SJSA1 (cell line): ENCODE data around the gene ODF2L. TPM values are rescaled to one million over a fixed set of nuclear protein-coding genes. Genes with fewer than 3 reads are reported as not detected.

Source experiments
- DNase-seq, 2 experiments: peaks; one replicate each; pipeline ENCODE4 v3.0.0-alpha.2; 2015 to 2020; ENCODE audit warnings: low spot score in 2 of 2, low read depth in 1 of 2
- H3K27ac ChIP-seq: fragments of 250-450 bp; sonication (Bioruptor Pico); 2 replicates; pipeline ENCODE4 v1.5.1; 2020; ENCODE audit warnings: mild to moderate bottlenecking, moderate library complexity
- H3K27me3 ChIP-seq: fragments of 250-450 bp; sonication (Bioruptor Pico); replicated peaks from 2 replicates; pipeline ENCODE4 v1.5.1; 2020; ENCODE audit warnings: mild to moderate bottlenecking, moderate library complexity
- H3K36me3 ChIP-seq: fragments of 250-450 bp; sonication (Bioruptor Pico); 2 replicates; pipeline ENCODE4 v1.5.1; 2020; ENCODE audit warnings: mild to moderate bottlenecking
- H3K4me1 ChIP-seq: fragments of 250-450 bp; sonication (Bioruptor Pico); replicated peaks from 2 replicates; pipeline ENCODE4 v1.6.1; 2021; ENCODE audit warnings: mild to moderate bottlenecking
- H3K4me3 ChIP-seq: fragments of 250-450 bp; sonication (Bioruptor Pico); 2 replicates; pipeline ENCODE4 v1.5.1; 2020; ENCODE audit warnings: mild to moderate bottlenecking
- H3K9me3 ChIP-seq: fragments of 250-450 bp; sonication (Bioruptor Pico); replicated peaks from 2 replicates; pipeline ENCODE4 v1.5.1; 2020; ENCODE audit warnings: mild to moderate bottlenecking
- total RNA-seq: library from RNA; depleted of rRNA; stranded (reverse); fragments of >200 nt; shearing (Covaris generic); gene quantifications from 2 replicates; pipeline ENCODE4 v1.2.3, GENCODE V29; 2014; rRNA removed

The ODF2L gene, protein sequence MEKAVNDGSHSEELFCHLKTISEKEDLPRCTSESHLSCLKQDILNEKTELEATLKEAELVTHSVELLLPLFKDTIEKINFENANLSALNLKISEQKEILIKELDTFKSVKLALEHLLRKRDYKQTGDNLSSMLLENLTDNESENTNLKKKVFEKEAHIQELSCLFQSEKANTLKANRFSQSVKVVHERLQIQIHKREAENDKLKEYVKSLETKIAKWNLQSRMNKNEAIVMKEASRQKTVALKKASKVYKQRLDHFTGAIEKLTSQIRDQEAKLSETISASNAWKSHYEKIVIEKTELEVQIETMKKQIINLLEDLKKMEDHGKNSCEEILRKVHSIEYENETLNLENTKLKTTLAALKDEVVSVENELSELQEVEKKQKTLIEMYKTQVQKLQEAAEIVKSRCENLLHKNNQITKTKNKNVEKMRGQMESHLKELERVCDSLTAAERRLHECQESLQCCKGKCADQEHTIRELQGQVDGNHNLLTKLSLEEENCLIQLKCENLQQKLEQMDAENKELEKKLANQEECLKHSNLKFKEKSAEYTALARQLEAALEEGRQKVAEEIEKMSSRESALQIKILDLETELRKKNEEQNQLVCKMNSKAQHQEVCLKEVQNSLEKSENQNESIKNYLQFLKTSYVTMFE
- total RNA-seq = 13.8 and 17.0 TPM in 2 replicates

DNA sequence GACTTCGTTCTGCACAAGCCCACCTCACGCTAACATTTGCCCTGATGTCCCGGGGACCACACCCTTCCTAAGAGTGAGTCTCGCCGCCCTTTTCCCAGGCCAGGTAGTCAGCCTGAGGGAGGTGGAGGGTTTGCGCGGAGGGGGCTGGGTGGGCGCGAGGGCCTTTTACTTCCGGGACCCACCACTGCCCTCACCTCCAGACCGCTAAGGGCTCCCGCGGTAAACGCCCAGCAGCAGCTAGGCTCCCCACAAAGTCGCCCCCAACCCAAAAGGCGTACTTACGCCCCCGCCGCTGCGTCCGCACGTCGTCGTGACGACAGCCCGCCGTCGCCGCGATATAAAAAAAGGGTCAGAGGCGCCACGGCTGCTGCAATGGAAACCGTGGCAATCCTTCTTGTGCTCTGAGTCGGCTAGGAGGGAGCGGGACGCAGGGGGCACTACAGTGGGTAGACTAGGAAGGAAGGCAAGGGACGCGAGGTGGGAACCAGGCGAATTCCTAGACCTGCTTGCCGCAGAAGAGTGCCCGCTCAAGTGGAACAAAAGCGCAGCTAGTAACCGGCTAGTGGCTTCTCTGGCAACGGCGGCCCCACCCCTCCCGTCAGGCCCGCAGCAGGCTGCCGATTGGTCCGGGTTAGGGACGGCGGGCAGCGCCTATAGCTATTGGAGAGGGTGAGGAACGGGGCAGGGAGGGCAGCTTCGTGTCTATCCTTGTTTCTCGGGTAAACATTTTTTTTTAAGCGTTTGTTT, at the start of gene ODF2L:
TSS of gene ODF2L (minus strand) at position 573 of the 747 bp plus-strand sequence. CDS start 9,296 bp downstream, outside the sequence.
- no peaks in the 10 kb centered on the region for H3K9me3 ChIP-seq
- peaks cover 5% of the 10 kb centered on the region; the same call in 1 of the 2 replicates for H3K4me1 ChIP-seq
- peak within 1 kb of the TSS; percentile 33 for H3K27ac ChIP-seq
- peak within 1 kb of the TSS; percentile 67 for H3K4me3 ChIP-seq
- no peaks in the 10 kb centered on the region for H3K36me3 ChIP-seq
- DNase-seq = peak; percentile 80 to 86
- H3K27me3 ChIP-seq = 0 out of 2 replicates have a peak, but pooled peaks cover 4% of the 10 kb centered on the region

DNA sequence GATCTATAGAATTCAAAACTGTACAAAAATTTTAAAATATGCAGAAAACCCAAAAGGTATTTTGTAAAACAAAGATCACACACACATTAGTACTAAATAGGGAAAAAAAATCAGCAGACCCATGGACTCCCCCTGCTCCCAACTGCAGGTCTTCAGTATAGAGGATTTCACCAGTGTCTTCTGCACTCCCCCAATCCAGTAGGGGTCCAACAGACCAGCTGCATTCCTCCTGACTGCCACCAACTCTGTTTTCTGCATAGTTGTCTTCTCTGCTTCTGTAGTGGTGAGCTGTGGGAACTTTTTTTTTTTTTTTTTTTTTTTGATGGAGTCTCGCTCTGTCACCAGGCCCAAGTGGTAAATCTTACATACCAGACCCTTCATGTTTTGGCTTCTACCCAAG, 49.8 kb upstream of the ODF2L start:
- Histone ChIP-seq H3K27me3 (no peaks in the 10 kb centered on the region), H3K9me3 (no peaks in the 10 kb centered on the region), H3K4me1 (no peaks in the 10 kb centered on the region), H3K4me3 (no peak overlapping the region), H3K36me3 (no peaks in the 10 kb centered on the region), H3K27ac (no peak overlapping the region)
- DNase-seq = no peak

DNA sequence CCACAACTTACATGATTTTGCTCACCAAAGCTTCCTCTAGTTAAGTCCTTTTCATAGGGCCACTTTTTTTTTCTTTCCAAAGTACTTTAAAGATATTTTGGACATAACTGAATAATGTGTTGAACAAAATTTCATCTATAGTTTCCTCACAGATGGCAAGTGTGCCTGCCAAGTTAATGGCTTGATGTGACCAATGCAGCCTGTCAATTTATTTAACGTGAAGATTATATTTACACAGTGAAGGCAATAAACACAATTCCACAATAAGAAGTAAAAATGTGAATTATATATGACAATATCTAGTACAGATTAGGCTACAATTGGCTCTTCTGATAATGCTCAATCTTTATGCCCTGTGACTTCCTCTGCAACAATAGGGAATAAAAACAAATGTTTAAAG, 45.9 kb upstream of the ODF2L start:
- H3K36me3 ChIP-seq = no peaks in the 10 kb centered on the region
- no peak for DNase-seq
- no peaks in the 10 kb centered on the region for H3K9me3 ChIP-seq

DNA sequence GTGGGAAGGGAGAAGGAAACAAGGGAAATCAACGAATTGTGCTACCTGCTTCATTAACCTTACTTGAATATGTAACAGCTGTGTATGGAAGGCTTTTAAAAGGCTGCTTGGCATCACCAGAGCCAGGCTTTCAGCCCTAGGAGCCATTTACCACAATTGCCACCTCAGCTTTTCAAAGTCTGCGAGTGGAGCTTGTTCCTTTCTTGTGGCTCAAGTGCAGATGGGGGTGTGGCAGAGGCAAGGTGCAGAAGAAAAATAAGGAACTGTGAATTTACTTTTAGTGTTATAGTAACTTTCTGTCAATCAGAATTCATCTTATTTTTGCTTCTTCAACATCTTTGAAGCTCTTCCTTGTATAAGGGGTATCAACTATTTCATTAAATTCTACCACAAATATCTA, 45.5 kb upstream of the ODF2L start:
- Histone ChIP-seq H3K27ac (no peak overlapping the region), H3K27me3 (peaks cover 8% of the 10 kb centered on the region; the same call in 1 of the 2 replicates)

More for the DNA sequence above, 45.9 kb upstream of the ODF2L start:
- Histone ChIP-seq H3K4me1 (no peaks in the 10 kb centered on the region), H3K27me3 (peaks cover 8% of the 10 kb centered on the region; the same call in 1 of the 2 replicates), H3K4me3 (no peak overlapping the region), H3K27ac (no peak overlapping the region)

DNA sequence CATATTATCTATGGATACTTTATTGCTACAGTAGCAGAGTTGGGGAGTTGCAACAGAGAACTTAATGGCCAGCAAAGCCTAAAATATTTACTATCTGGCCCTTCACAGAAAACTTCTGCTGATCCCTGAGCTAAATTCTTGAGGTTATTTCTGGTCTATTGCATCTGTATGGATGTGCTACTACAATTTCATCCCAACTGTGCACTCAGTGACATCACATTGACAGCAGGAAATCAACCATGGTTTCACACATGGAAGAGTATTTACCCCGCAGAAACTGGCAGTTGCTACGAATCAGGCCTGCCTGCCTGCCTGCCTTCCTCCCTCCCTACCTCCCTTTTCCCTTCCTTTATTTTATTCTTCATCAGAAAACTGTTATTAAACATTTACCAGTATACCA, 39.9 kb upstream of the ODF2L start:
- Histone ChIP-seq H3K27me3 (peaks cover 8% of the 10 kb centered on the region; the same call in 1 of the 2 replicates), H3K36me3 (no peaks in the 10 kb centered on the region), H3K9me3 (no peaks in the 10 kb centered on the region), H3K4me1 (no peaks in the 10 kb centered on the region), H3K4me3 (no peak overlapping the region), H3K27ac (no peak overlapping the region)
- DNase-seq = no peak

More for the DNA sequence above, 45.5 kb upstream of the ODF2L start:
- DNase-seq = no peak
- Histone ChIP-seq H3K4me3 (no peak overlapping the region), H3K9me3 (no peaks in the 10 kb centered on the region), H3K4me1 (no peaks in the 10 kb centered on the region), H3K36me3 (no peaks in the 10 kb centered on the region)

DNA sequence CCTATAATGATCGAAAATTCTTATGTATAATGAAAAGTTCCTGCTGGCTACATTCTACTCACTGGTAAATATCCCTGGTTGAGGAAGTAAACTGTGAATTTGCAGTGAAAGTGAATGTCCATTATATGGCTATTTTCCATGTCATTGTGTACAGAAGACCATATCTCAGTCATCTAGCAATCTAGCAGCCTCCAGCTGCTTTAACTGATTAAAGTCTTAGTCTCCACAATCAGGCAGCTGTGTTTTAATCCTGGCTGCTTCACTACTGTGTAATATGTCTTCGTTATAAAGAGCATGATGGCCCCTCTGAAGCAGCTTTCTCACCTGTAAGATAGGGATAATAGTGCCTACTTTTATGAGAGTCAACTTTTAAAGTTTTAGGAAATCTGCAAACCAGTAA, 39.2 kb upstream of the ODF2L start:
- Histone ChIP-seq H3K4me1 (peaks cover under 1% of the 10 kb centered on the region), H3K36me3 (no peaks in the 10 kb centered on the region)
- DNase-seq = no peak

DNA sequence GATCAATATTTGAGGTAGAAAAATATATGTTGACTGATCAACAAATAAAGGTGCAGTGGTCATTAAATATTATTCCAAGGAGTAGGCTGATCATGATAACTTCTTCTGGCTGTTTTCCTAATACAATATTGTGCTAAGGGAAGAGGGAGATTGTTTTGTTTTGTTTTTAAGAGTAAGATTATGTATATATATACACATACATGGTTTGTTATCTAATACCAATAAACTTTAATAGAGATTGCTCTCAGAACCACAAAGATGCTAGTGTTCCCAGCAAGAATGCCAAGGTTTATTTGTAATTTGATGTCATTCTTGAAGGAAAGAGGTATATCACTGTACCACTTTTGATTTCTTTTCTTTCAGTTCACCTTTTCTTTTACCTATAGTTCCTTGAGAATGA, 37.9 kb upstream of the ODF2L start:
- Histone ChIP-seq H3K4me1 (peaks cover 9% of the 10 kb centered on the region), H3K27ac (no peak overlapping the region), H3K36me3 (no peaks in the 10 kb centered on the region), H3K9me3 (no peaks in the 10 kb centered on the region), H3K4me3 (no peak overlapping the region), H3K27me3 (peaks cover 4% of the 10 kb centered on the region; the same call in 1 of the 2 replicates)
- no peak for DNase-seq

More for the DNA sequence above, 39.2 kb upstream of the ODF2L start:
- no peak overlapping the region for H3K27ac ChIP-seq
- H3K27me3 ChIP-seq = peaks cover 8% of the 10 kb centered on the region; the same call in 1 of the 2 replicates
- H3K9me3 ChIP-seq = no peaks in the 10 kb centered on the region
- no peak overlapping the region for H3K4me3 ChIP-seq

DNA sequence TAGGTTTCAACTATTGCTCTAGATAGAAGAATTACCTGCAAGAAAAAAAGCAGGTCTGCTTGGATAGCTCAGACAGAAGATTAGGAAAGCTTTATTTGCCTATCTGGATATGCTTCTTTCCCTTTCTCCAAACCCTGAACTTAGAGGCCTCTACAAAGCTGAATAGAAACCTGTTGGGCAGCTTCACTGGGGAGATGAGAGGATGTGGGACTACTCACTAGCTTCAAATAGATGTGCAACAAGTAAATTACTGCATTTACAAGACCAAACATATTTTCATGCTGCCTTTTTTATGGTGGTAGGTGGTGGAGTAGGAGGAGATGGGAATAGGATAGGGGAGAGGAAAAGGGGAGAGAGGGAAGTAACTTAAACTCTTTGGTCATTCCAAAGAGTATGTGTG, 34.3 kb upstream of the ODF2L start:
- no peaks in the 10 kb centered on the region for H3K9me3 ChIP-seq
- DNase-seq = no peak
- H3K27ac ChIP-seq = no peak overlapping the region; the same call in 1 of the 2 replicates
- H3K27me3 ChIP-seq = no peaks in the 10 kb centered on the region
- H3K36me3 ChIP-seq = no peaks in the 10 kb centered on the region
- peaks cover 9% of the 10 kb centered on the region for H3K4me1 ChIP-seq
- H3K4me3 ChIP-seq = no peak overlapping the region

DNA sequence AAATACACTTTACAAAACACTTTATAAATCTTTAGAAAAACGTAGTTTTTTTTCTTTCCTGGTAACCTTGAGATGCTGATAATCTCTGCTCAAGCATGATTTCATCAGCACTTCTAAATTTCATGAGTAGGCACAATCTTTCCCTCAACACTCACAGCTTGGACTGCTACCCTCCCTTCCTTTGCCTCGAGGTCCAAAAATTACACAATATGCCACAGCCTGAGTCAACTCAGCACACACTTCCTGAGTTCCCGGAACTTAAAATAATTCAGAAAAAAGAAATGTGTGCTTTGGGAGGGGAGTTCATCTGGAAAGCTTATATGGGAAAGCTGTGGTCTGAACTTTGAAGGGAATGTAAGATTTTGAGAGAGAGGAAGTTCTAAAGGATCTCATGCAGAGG, 33.7 kb upstream of the ODF2L start:
- Histone ChIP-seq H3K4me1 (peaks cover 9% of the 10 kb centered on the region), H3K27ac (no peak overlapping the region), H3K36me3 (no peaks in the 10 kb centered on the region), H3K4me3 (no peak overlapping the region), H3K9me3 (no peaks in the 10 kb centered on the region), H3K27me3 (no peaks in the 10 kb centered on the region)
- peak in 1 of 2 experiments; percentile 18 for DNase-seq

DNA sequence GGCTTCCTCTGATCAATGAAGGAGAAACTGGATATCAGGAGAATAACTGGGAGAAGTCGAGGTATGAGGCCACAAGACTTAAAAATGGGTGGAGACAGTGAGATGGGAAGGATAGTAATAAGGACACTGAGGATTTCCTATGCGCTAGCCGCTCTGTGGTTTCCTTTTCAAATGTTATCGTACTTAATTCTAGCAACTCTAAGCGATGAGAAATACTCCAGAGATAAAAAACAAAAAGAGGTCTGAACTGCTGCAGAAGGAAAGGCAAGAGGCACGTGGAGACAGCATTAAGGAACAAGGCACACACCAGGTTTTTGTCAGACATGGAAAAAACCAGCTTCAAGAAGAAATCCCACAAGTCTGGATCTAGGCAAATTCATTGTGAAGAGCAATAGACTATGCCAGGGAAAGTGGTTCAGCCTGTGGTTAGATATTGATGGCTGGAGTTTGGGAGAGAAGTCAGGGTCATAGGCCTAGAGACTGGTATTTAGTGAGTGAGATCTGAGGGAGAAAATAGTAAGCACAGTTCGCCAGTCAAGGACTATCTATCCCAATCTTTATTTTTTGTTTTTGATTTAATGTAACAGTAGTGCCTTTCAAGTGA, 33.1 kb upstream of the ODF2L start:
- no peak overlapping the region for H3K4me3 ChIP-seq

DNA sequence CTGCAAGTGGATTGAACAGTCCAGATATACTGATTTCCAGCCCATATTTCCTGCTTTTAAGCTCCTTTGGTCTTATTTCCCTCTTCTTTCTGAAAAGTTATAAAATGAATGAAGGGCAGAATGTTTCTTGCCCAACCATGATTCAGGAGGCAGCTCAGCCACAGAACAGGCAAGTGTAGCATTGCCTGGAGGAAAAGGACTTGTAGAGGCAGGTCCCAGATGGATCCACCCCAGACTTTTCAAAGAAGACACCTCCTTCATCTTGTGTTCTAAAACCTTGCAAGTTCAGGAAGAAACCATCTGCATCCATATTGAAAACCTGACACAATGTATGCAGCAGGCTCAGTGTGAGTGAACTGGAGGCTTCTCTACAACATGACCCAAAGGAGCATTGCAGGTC, 27.8 kb upstream of the ODF2L start, which contains the start of gene CLCA2:
TSS of gene CLCA2 (plus strand) at position 299 of the 400 bp plus-strand sequence. CDS start at position 376, 77 bp downstream.
- H3K9me3 ChIP-seq = no peaks in the 10 kb centered on the region
- no peaks in the 10 kb centered on the region for H3K27me3 ChIP-seq
- no peak for DNase-seq
- no peaks in the 10 kb centered on the region for H3K36me3 ChIP-seq
- H3K4me3 ChIP-seq = no peak within 1 kb of the TSS
- peaks cover 16% of the 10 kb centered on the region; the same call in 1 of the 2 replicates for H3K4me1 ChIP-seq
- no peak within 1 kb of the TSS for H3K27ac ChIP-seq

More for the DNA sequence above, 33.1 kb upstream of the ODF2L start:
- DNase-seq = no peak
- Histone ChIP-seq H3K4me1 (peaks cover 9% of the 10 kb centered on the region), H3K36me3 (no peaks in the 10 kb centered on the region), H3K27ac (no peak overlapping the region), H3K27me3 (no peaks in the 10 kb centered on the region), H3K9me3 (no peaks in the 10 kb centered on the region)

DNA sequence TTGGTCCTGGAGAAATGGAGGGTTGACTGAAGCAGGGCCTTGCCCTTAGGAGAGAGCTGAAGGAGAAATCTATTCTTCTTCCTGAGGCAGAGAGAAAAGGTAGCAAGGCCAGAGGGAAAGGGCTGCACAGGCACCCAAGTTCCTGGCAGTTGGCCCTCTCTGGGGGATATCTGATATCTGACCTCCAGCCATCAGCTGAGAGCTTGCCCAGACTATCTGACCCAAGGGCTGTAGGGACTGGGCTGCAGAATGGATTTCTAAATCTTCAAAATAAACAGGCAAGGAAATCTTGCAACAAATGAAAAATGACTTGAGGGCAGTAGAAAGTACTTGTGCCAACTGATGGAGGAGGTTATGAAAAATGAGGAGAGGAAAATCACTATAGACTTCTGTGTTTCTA, 27.4 kb upstream of the ODF2L start:
- Histone ChIP-seq H3K27ac (no peak overlapping the region), H3K4me1 (peaks cover 19% of the 10 kb centered on the region), H3K4me3 (no peak overlapping the region), H3K36me3 (no peaks in the 10 kb centered on the region), H3K9me3 (no peaks in the 10 kb centered on the region), H3K27me3 (no peaks in the 10 kb centered on the region)
- DNase-seq = no peak

DNA sequence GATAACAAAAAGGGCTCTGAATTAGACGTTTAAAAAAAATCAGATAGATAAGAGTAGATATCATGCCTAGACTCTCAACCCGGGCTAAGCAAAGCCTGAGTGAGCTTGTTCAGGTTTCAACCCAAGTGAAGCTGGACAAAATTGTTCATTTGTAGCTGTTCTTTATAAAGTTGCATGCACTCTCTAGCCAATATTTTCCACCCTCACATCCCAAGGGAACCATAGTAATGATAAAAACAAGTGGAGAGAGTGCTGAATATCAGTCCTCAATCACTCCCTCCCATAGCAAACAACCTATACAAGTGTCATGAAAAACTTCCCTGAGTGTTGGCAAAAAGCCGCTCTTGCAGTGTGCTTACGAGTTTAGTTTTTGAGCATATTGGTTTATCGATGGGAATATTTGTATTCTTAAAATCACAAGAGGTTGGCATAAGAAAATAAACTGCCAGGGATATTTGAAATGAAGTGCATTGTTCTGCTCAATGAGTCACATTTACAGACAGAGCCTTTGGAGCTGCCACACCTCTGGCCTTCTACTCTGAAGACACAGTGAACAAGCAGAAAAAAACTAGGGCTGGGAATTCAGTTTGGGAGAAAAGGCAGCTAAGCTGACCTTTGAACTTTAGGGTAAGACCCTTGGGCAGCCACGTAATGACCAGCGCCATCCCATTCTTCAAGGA, 25.6 kb upstream of the ODF2L start:
- H3K9me3 ChIP-seq = no peaks in the 10 kb centered on the region
- no peak overlapping the region for H3K4me3 ChIP-seq
- H3K36me3 ChIP-seq = no peaks in the 10 kb centered on the region
- H3K27ac ChIP-seq = no peak overlapping the region
- peak in 1 of 2 experiments; percentile 9 for DNase-seq
- H3K4me1 ChIP-seq = peaks cover 25% of the 10 kb centered on the region
- no peaks in the 10 kb centered on the region for H3K27me3 ChIP-seq
